Astrocyte of the spinal cord (primary cell): ENCODE measurements around the gene ZNF514.
A peak's percentile ranks its signal among the peaks of the same experiment; 100 is the strongest.

Experiments used
- DNase-seq: peaks from one replicate; pipeline ENCODE4 v3.0.0; 2011; ENCODE audit warnings: low read depth, low spot score
- H3K4me3 ChIP-seq: 2 replicates; pipeline ENCODE4 v1.5.1; 2011; ENCODE audit warnings: low read depth, mild to moderate bottlenecking, low read length, moderate library complexity
- in situ Hi-C: cut with HindIII; loops from 2 replicates; pipeline ENCODE4 v1.10.0; 2017; ENCODE audit warnings: low sequenced_read_pairs
- TF ChIP-seq, protein P1 (sequence below): IDR thresholded peaks from 2 replicates; pipeline ENCODE4 v1.5.1; 2012; ENCODE audit warnings: low read depth, mild to moderate bottlenecking, low read length, inconsistent platforms

The ZNF514 gene

GRCh38 chr2:95166065-95166763 lies 6.6 kb upstream of the ZNF514 start:
- TF ChIP-seq, protein P1, sequence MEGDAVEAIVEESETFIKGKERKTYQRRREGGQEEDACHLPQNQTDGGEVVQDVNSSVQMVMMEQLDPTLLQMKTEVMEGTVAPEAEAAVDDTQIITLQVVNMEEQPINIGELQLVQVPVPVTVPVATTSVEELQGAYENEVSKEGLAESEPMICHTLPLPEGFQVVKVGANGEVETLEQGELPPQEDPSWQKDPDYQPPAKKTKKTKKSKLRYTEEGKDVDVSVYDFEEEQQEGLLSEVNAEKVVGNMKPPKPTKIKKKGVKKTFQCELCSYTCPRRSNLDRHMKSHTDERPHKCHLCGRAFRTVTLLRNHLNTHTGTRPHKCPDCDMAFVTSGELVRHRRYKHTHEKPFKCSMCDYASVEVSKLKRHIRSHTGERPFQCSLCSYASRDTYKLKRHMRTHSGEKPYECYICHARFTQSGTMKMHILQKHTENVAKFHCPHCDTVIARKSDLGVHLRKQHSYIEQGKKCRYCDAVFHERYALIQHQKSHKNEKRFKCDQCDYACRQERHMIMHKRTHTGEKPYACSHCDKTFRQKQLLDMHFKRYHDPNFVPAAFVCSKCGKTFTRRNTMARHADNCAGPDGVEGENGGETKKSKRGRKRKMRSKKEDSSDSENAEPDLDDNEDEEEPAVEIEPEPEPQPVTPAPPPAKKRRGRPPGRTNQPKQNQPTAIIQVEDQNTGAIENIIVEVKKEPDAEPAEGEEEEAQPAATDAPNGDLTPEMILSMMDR = no peak
- no peak for DNase-seq
- in situ Hi-C loops = no loop called here
- H3K4me3 ChIP-seq = peak overlapping the region; percentile 89

DNA sequence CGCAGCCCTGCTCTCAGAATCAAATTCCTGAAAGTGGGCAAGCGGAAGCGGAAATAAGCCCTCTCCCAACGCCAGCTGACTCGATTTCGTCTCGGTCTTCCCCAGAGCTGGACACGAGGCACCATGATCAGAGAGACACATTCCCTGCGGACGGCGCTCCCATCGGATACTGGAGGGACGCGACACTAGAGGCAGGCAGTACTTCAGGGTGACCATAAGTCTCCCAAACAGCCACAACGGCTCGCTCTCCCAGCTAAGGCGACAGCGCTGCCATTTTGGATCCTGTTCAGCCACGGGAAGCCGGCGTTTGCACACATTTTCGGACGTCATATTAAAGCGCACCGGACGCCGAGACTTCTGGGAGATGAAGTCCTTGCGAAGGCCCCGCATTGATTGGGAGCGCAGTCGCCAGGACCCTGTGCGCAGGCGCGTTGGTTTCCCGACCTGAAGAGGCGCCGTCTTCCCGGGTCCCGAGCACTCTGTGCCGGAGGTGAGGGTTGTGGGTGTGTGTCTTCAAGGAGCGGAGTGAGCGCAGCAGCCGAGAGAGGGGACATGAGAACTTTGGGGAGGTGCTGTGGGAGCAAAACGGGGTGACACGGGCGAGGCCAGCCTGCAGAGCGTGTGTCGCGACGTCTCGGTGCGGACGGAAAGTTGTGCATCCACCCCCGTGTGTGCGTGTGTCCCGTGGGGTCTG lies 5.9 kb upstream of the ZNF514 start, which contains the start of gene ZNF2:
ZNF2 (plus strand) TSS at position 439 of the 694 bp plus-strand sequence. CDS start 10,418 bp downstream, outside the sequence.
- TF ChIP-seq, protein P1 = no peak
- H3K4me3 ChIP-seq = peak within 1 kb of the TSS; percentile 89
- DNase-seq = peak; percentile 98
- in situ Hi-C loops = no loop called here

GRCh38 chr2:95165030-95165370 lies 5.4 kb upstream of the ZNF514 start:
- TF ChIP-seq, protein P1 = no peak
- peak overlapping the region; percentile 89 for H3K4me3 ChIP-seq
- DNase-seq = no peak
- in situ Hi-C loops = no loop called here

- TF ChIP-seq, protein P1 = no peak
- H3K4me3 ChIP-seq = peak overlapping the region; percentile 75
- in situ Hi-C loops = no loop called here
- peak; percentile 40 for DNase-seq
Measured at GRCh38 chr2:95158891-95159619, 593 bp downstream of the ZNF514 start.

DNA sequence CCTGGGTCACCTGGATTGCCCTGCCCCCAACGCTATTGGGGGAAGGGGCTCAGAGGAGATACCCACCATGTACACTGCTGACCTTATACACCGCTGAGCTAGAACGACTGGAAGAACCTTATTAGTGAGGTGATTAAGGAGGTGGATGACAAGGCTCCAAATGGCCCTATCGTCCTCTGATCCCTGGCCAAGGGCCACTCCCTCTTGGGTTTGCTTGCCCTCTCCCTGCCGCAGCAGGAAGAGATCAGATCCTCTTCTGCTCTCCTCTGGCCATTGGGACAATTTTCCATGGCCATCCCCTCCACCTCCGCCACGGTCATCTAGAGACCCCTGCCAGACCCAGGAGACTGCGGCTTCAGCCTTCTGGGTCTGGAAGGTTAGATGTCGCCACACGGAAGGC lies 1.2 kb downstream of the ZNF514 start:
- TF ChIP-seq, protein P1 = no peak
- no peak for DNase-seq
- peak overlapping the region; percentile 75 for H3K4me3 ChIP-seq
- in situ Hi-C loops = no loop called here

DNA sequence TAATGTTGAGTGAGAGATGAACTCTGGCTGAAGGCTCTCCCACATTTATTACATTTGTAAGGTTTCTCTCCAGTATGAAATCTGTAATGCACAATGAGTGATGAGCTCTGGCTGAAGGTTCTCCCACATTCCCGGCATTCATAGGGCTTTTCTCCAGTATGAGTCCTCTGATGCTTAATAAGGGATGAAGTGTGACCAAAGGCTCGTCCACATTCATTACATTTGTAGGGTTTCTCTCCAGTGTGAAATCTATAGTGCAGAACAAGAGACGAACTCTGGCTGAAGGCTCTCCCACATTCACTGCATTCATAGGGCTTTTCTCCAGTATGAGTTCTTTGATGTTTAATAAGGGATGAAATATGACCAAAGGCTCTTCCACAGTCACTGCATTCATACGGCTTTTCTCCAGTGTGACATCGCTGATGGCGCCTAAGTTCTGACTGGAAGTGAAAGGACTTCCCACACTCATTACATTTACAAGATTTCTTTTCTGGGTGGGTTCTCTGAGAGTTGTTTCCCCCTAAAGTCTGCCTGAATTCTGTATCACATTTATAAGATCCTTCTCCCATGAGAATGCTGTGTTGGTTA lies 10.2 kb downstream of the ZNF514 start:
- in situ Hi-C loops = no loop called here
- no peak for DNase-seq
- TF ChIP-seq, protein P1 = no peak
- no peak overlapping the region for H3K4me3 ChIP-seq
